Mucosa of rectum (tissue), 2 donors: ENCODE data around the gene PRKAR1B.

Experiments used
- H3K27ac ChIP-seq, 2 donors: one replicate each; pipeline ENCODE4 v1.7.0; 2013; ENCODE audit warnings: inconsistent platforms in 2 of 2, low read depth in 2 of 2, low read length in 2 of 2
- H3K27me3 ChIP-seq, 2 donors: one replicate each; pipeline ENCODE4 v1.7.0; 2013; ENCODE audit warnings: low read length in 2 of 2; ENCODE audit not compliant: control insufficient read depth in 2 of 2, insufficient read depth in 2 of 2
- H3K36me3 ChIP-seq, 2 donors: one replicate each; pipeline ENCODE4 v1.7.0; 2013; ENCODE audit warnings: low read length in 2 of 2; ENCODE audit not compliant: control insufficient read depth in 2 of 2, insufficient read depth in 2 of 2
- H3K4me1 ChIP-seq, 2 donors: one replicate each; pipeline ENCODE4 v1.7.0; 2013; ENCODE audit warnings: low read length in 2 of 2, mild to moderate bottlenecking in 1 of 2; ENCODE audit not compliant: control insufficient read depth in 2 of 2, insufficient read depth in 2 of 2
- H3K4me3 ChIP-seq, 2 donors: one replicate each; pipeline ENCODE4 v1.7.0; 2013; ENCODE audit warnings: low read length in 2 of 2
- H3K9ac ChIP-seq, 2 donors: one replicate each; pipeline ENCODE4 v1.7.0; 2013; ENCODE audit warnings: low read length in 2 of 2, low read depth in 1 of 2, mild to moderate bottlenecking in 1 of 2
- H3K9me3 ChIP-seq, 2 donors: one replicate each; pipeline ENCODE4 v1.7.0; 2013; ENCODE audit warnings: low read length in 2 of 2; ENCODE audit not compliant: control insufficient read depth in 2 of 2
- donor health status: healthy.
- donor health status: Normal muscosa, but diverticular disease.

The PRKAR1B gene

DNA sequence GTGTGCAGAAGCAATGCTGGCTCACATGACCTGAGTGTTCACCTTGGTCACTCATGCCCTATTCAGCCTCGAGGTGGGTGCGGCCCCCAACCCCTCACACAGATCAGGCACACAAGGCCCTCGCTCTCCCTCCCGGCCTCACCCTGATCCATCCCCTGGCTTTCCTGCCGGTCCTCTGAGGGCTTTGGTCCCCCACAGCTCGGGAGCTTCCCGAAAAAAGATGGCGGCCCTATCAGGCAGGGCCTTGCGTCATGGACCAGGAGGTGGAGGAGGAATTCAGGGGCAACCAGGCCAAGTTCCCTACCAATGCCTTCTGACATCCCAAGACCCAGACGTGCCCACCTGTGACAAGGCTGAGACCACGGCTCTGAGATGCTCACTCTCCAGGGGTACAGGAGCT lies 44.3 kb downstream of the PRKAR1B start:
- H3K36me3 ChIP-seq, result peaks cover 3 to 9% of the 10 kb centered on the region in 2 donors
- H3K27ac ChIP-seq, result no peak overlapping the region
- H3K4me1 ChIP-seq, result no peaks in the 10 kb centered on the region
- H3K4me3 ChIP-seq, result no peak overlapping the region
- H3K27me3 ChIP-seq, result no peaks in the 10 kb centered on the region
- H3K9ac ChIP-seq, result no peak overlapping the region
- H3K9me3 ChIP-seq, result no peaks in the 10 kb centered on the region

DNA sequence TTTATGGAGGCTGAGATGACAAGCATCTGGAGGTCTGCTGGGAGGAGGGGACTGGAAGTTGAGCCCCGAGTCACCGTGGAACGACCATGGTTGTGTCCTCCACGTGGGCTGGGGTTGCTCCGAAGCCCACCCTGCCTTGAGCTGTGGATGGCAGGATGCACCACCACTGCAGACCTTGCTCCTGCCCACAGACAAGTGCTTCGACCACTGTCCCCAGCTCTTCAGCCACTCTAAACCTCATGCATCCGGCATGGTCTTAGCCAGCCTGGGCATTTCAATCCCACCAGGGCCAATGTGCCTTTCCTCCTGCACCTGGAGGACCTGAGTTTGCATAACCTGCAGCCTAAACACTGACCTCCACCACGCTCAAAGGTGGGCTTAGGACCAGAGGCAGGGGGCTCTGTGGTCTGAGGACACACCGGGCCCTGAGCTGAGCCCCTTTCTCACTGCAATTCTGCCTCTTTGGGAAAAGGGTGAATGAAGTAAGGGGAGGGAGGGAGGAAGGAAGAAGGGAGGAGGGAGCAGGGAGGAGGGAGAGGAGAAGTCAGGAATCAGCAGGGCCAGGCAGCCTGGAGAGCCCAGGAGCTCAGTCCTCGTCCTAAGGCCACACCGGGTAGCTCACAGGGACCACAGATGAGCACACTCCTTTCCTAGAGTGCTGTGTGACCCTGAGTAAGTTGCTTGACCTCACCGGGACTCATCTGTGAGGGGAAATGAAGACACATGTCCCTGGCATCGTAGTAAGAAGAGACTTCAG lies 45.4 kb downstream of the PRKAR1B start:
- H3K27me3 ChIP-seq, result no peaks in the 10 kb centered on the region
- H3K9ac ChIP-seq, result no peak overlapping the region
- H3K9me3 ChIP-seq, result no peaks in the 10 kb centered on the region
- H3K27ac ChIP-seq, result no peak overlapping the region
- no peaks in the 10 kb centered on the region for H3K4me1 ChIP-seq
- H3K4me3 ChIP-seq, result no peak overlapping the region
- H3K36me3 ChIP-seq, result peaks cover 7 to 12% of the 10 kb centered on the region in 2 donors

DNA sequence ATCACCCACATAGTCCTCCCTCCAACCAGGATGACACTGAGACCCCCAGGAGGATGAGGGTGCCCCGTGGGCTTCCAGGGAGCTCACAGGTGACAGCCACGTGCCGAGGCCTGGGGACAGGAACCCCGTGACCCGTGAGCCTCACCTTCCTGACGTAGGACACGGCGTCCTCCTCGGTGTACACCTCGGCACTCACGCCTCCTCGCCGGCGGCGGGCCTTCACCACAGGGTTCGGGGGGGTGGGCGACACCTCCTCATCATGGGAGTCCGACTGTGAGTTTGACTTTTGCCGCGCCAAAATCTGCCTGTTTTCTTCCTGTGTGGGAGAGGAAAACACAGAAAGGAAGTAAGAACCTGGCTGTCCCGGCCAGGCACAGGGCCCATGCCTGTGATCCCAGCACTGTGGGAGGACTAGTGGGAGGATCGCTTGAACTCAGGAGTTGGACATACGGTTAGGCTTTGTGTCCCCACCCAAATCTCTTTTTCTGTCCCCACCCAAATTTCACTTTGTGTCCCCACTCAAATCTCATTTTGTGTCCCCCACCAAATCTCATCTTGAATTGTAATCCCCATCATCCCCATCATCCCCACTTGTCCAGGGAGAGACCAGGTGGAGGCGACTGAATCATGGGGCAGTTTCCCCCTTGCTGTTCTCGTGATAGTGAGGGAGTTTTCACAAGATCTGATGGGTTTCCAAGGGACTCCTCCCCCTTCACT lies 46.5 kb downstream of the PRKAR1B start:
- Histone ChIP-seq H3K4me1 (no peaks in the 10 kb centered on the region), H3K36me3 (peaks cover 7 to 12% of the 10 kb centered on the region in 2 donors), H3K27ac (no peak overlapping the region), H3K9me3 (no peaks in the 10 kb centered on the region), H3K27me3 (no peaks in the 10 kb centered on the region), H3K9ac (no peak overlapping the region), H3K4me3 (no peak overlapping the region)

DNA sequence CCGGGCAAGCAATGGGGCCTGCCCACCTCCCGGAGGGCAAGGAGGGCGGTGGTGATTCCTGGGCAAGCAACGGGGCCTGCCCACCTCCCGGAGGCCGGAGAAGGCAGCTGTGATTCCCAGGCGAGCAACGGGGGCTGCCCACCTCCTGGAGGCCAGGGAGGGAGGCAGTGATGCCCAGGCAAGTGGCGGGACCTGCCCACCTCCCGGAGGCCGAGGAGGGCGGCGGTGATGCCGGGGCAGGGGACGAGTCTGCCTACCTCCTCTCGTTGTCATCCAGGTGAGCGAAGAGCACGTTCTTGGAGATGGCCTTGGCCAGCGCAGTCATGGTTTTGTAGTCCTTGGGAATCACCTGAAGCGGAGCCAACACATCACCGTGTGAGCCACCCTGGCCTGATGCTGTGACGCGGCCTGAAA lies 50.1 kb downstream of the PRKAR1B start:
- Histone ChIP-seq H3K4me1 (no peaks in the 10 kb centered on the region), H3K36me3 (peaks cover 10 to 12% of the 10 kb centered on the region in 2 donors), H3K4me3 (no peak overlapping the region), H3K9me3 (no peaks in the 10 kb centered on the region), H3K27ac (no peak overlapping the region), H3K27me3 (no peaks in the 10 kb centered on the region), H3K9ac (no peak overlapping the region)

DNA sequence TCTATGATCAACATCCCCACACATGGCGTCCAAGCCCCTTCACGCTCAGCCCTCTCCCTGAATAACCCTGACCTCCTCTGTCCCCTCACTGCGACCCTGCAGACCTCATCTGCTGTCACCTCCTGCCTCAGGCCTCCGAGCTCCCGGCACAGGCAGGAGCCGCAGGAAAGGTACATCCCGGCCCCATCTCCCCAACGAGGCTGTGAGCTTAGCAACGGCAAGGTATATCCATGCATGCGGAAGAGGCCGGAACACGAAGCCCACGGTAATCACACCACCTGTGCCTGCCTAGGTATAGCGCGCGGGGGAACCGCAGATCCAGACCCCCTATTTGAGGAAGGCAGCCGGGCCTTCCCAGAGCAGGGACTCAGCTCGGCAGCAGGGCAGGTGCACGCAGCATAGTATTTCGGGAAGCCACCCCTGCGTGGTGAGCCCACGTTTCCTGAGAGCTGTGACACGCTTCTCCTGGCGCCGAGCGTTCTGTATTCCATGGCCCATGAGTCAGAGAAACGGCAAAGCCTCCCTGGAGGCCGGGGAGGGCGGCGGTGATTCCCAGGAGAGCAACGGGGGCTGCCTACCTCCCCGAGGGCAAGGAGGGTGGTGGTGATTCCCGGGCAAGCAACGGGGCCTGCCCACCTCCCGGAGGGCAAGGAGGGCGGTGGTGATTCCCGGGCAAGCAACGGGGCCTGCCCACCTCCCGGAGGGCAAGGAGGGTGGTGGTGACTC lies 50.7 kb downstream of the PRKAR1B start:
- H3K4me1 ChIP-seq, result no peaks in the 10 kb centered on the region
- H3K27ac ChIP-seq, result no peak overlapping the region
- no peaks in the 10 kb centered on the region for H3K9me3 ChIP-seq
- no peaks in the 10 kb centered on the region for H3K27me3 ChIP-seq
- H3K9ac ChIP-seq, result no peak overlapping the region
- no peak overlapping the region for H3K4me3 ChIP-seq
- H3K36me3 ChIP-seq, result peaks cover 10 to 12% of the 10 kb centered on the region in 2 donors

DNA sequence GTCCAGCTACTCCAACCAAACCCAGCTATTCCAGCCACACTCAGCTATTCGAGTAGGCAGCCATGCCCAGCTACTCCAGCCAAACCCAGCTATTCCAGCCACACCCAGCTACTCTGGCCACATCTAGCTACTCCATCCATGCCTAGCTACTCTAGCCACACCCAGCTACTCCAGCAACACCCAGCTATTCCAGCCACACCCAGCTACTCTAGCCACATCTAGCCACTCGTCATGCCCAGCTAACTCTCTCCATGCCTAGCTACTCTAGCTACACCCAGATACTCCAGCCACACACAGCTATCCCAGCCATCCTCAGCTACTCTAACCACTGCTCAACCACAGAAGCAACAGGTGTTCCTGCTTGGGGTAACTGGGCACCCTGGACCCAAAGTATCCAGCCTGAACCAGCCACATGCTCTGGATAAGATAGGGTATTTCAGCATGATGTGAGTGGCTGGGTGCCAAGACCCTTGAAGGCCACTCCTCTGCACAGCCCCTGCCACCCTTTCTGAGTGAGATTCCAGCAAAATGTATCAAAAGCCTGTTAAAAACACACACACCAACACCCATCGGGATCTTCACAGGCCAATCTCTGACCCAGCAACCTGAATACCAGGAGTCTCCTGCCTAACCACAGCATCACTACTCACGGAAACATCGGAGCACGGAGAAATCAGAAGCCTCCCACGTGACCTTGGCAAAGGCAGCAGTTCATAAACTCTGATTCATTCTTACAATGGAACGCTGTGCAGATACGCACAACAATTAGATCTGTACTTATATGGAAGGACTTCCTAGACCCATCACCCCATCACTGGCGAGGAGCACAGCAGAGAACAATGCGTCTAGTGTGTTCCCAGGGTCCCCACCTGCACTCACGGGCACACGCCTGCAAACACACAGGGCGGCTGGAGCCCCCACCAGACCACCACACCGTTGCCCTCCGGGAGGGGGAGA lies 52.3 kb downstream of the PRKAR1B start:
- H3K27ac ChIP-seq, result no peak overlapping the region
- no peaks in the 10 kb centered on the region for H3K4me1 ChIP-seq
- H3K9me3 ChIP-seq, result no peaks in the 10 kb centered on the region
- no peaks in the 10 kb centered on the region for H3K27me3 ChIP-seq
- no peak overlapping the region for H3K9ac ChIP-seq
- no peak overlapping the region for H3K4me3 ChIP-seq
- peaks cover 7 to 8% of the 10 kb centered on the region in 2 donors for H3K36me3 ChIP-seq

DNA sequence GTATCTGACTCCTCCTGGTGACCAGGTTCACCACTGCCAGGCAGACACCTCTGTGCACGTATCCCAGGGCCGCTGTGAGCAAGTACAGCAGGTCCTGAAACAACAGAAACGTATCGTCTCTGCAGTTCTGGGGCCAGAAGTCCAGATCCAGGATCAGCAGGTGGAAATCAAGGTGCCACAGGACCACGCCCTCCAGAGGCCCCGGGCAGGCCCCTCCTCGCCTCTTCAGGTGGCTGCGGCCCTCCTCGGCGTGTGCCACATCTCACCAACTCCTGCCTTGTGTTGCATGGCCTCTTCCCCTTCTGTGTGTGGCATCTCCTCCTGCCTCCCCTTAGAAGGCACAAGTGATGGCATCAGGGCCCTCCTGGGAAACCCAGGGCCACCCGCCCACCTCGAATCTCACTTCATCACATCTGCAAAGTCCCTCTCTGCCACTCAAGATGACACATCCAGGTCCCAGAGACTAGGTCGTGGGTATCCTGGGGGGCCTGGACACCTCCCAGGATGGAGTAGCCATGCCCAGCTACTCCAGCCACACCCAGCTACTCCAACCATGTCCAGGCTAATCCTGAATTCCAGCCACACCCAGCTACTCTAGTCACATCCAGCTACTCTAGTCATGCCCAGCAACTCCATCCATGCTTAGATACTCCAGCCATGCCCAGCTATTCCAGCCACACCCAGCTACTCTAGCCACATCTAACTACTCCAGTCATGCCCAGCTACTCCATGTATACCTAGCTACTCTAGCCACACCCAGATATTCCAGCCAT lies 53.2 kb downstream of the PRKAR1B start:
- no peaks in the 10 kb centered on the region for H3K27me3 ChIP-seq
- H3K4me1 ChIP-seq, result no peaks in the 10 kb centered on the region
- H3K9ac ChIP-seq, result no peak overlapping the region
- H3K9me3 ChIP-seq, result no peaks in the 10 kb centered on the region
- H3K4me3 ChIP-seq, result no peak overlapping the region
- H3K36me3 ChIP-seq, result peaks cover 3 to 10% of the 10 kb centered on the region in 2 donors
- H3K27ac ChIP-seq, result no peak overlapping the region

DNA sequence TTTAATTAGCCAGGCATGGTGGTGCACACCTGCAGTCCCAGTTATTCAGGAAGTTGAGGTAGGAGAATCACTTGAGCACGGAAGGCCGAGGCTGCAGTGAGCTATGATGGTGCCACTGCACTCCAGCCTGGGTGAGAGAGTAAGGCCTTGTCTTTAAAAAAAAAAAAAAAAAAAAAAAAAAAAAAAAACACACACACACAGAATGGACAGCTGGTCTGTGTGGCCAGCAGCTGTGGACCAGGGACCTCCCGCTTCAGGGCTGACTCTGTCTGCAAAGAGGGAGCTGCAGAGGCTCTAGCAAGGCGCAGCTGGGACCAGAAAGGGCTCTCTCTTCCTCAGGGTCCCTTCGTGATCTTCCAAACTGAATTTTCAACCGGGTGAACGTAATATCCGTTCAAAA lies 54.2 kb downstream of the PRKAR1B start:
- Histone ChIP-seq H3K4me1 (peaks cover 0 to 2% of the 10 kb centered on the region in 2 donors), H3K4me3 (no peak overlapping the region), H3K9me3 (no peaks in the 10 kb centered on the region), H3K36me3 (peaks cover 3 to 11% of the 10 kb centered on the region in 2 donors), H3K27ac (no peak overlapping the region), H3K27me3 (no peaks in the 10 kb centered on the region), H3K9ac (no peak overlapping the region)

DNA sequence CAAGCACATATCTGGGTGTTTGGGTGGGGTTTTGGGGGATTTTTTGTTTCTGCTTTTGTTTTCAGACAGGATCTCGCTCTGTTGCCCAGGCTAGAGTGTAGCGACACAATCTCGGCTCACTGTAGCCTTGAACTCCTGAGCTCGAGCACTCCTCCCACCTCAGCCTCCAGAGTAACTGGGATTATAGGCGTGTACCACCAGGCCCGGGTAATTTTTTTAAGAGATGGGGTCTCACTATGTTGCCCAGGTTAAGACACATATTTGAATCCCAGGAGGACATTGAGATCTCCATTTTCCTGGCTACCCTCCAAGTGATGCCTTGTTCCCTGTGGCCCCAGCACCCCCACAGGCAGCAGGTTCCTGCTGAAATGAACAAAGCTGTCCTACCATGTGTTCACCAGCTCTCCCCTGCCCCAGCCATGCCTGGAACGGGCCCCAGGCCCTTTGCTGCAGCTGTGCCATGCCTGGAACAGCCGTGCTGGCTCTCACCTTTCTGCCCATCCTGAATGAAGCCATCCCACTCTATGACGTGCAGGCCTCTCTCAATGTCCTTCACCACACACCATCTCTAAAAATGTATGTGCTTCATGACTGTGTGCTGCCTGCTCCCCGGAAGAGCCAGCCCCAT lies 55.6 kb downstream of the PRKAR1B start:
- Histone ChIP-seq H3K9ac (no peak overlapping the region), H3K9me3 (no peaks in the 10 kb centered on the region), H3K36me3 (peaks cover 4 to 9% of the 10 kb centered on the region in 2 donors), H3K27ac (no peak overlapping the region), H3K4me1 (peaks cover 3 to 5% of the 10 kb centered on the region in 2 donors), H3K4me3 (no peak overlapping the region), H3K27me3 (no peaks in the 10 kb centered on the region)
